SK-N-SH (cell line): Measurements from ENCODE around the gene IRAK4. TPM values are rescaled to one million over a fixed set of nuclear protein-coding genes. Genes with fewer than 3 reads are reported as not detected.

Experiments
- CTCF ChIA-PET: fragments of 300-600, 350-600 bp; formaldehyde crosslinking; extraction: SDS; loops from one replicate; lab custom pipeline; 2021; lab: Yijun Ruan, JAX
- POLR2A ChIA-PET: fragments of 350-600 bp; sonication (Branson Sonifier 250); formaldehyde crosslinking; extraction: SDS; loops from one replicate; lab custom pipeline; 2020; ENCODE audit warnings: antibody characterized with exemption, inconsistent platforms; lab: Yijun Ruan, JAX
- DNase-seq: peaks from one replicate; pipeline ENCODE4 v3.0.0; 2012
- H2AFZ ChIP-seq: fragments of 200-600 bp; sonication (generic); 2 replicates; pipeline ENCODE4 v1.8.1; 2016; ENCODE audit warnings: antibody characterized with exemption, mild to moderate bottlenecking, low read depth
- H3F3A ChIP-seq: fragments of 200-600 bp; sonication (generic); replicated peaks from 2 replicates; pipeline ENCODE3; 2016; ENCODE audit warnings: antibody characterized with exemption, mild to moderate bottlenecking; ENCODE audit not compliant: insufficient read depth
- H3K27ac ChIP-seq, 2 experiments: fragments of 200-500 bp in 1 of 2; fragments of 200-600 bp in 1 of 2; sonication (Bioruptor generic) in 1 of 2; sonication (generic), shearing (Covaris generic) in 1 of 2; 2 replicates each; pipeline versions ENCODE4 v1.5.1 to v1.6.1; 2014 to 2016; ENCODE audit warnings: low read depth in 2 of 2, inconsistent platforms in 1 of 2, low read length in 1 of 2, mild to moderate bottlenecking in 1 of 2, mixed read lengths in 1 of 2
- H3K27me3 ChIP-seq: fragments of 200-600 bp; sonication (generic), shearing (Covaris generic); 2 replicates; pipeline ENCODE4 v1.6.1; 2016; ENCODE audit warnings: mixed run types; ENCODE audit not compliant: insufficient read depth
- H3K36me3 ChIP-seq, 2 experiments: fragments of 200-500 bp in 1 of 2; fragments of 200-600 bp in 1 of 2; sonication (Bioruptor generic) in 1 of 2; sonication (generic) in 1 of 2; replicated peaks in 1 of 2; 2 replicates each; pipeline versions ENCODE3 to v1.5.1; 2014 to 2016; ENCODE audit warnings: low read length in 1 of 2, mild to moderate bottlenecking in 1 of 2; ENCODE audit not compliant: insufficient read depth in 2 of 2, control insufficient read depth in 1 of 2
- H3K4me1 ChIP-seq, 2 experiments: fragments of 200-500 bp in 1 of 2; fragments of 200-600 bp in 1 of 2; sonication (Bioruptor generic) in 1 of 2; sonication (generic), shearing (Covaris generic) in 1 of 2; 2 replicates each; pipeline versions ENCODE4 v1.5.1 to v1.6.1; 2014 to 2016; ENCODE audit warnings: low read depth in 1 of 2, low read length in 1 of 2, mixed run types in 1 of 2; ENCODE audit not compliant: insufficient read depth in 2 of 2, control insufficient read depth in 1 of 2
- H3K4me2 ChIP-seq: fragments of 200-600 bp; sonication (generic), shearing (Covaris generic); 2 replicates; pipeline ENCODE4 v1.6.1; 2017; ENCODE audit warnings: mixed run types
- H3K4me3 ChIP-seq, 2 experiments: fragments of 200-500 bp in 1 of 2; fragments of 200-600 bp in 1 of 2; sonication (Bioruptor generic) in 1 of 2; sonication (generic), shearing (Covaris generic) in 1 of 2; 2 replicates each; pipeline versions ENCODE4 v1.5.1 to v1.8.1; 2014 to 2016; ENCODE audit warnings: low read depth in 2 of 2, inconsistent platforms in 1 of 2, low read length in 1 of 2, mild to moderate bottlenecking in 1 of 2, mixed read lengths in 1 of 2, moderate library complexity in 1 of 2
- H3K79me2 ChIP-seq: fragments of 200-600 bp; sonication (generic); 2 replicates; pipeline ENCODE4 v1.8.1; 2017; ENCODE audit warnings: mild to moderate bottlenecking; ENCODE audit not compliant: insufficient read depth
- H3K9ac ChIP-seq: fragments of 200-600 bp; sonication (generic); 2 replicates; pipeline ENCODE4 v1.6.1; 2017; ENCODE audit warnings: mixed run types
- H3K9me2 ChIP-seq: fragments of 200-600 bp; sonication (generic); 2 replicates; pipeline ENCODE4 v1.6.1; 2017; ENCODE audit warnings: mixed run types
- H3K9me3 ChIP-seq: fragments of 200-600 bp; sonication (generic); 2 replicates; pipeline ENCODE4 v1.6.1; 2017; ENCODE audit warnings: mixed run types, mild to moderate bottlenecking, moderate library complexity
- H4K20me1 ChIP-seq: fragments of 200-600 bp; sonication (generic); 2 replicates; pipeline ENCODE4 v1.6.1; 2017; ENCODE audit warnings: mild to moderate bottlenecking, mixed run types; ENCODE audit not compliant: insufficient read depth
- ELF1 ChIP-seq: IDR thresholded peaks from 2 replicates; pipeline ENCODE4 v1.4.0; 2012
- GABPA ChIP-seq: IDR thresholded peaks from 2 replicates; pipeline ENCODE4 v1.4.0; 2012; ENCODE audit warnings: low read depth, mild to moderate bottlenecking
- MAX ChIP-seq: IDR thresholded peaks from 2 replicates; pipeline ENCODE4 v1.4.0; 2012; ENCODE audit warnings: low read depth
- MXI1 ChIP-seq: IDR thresholded peaks from 2 replicates; pipeline ENCODE4 v1.6.1; 2012; ENCODE audit warnings: mild to moderate bottlenecking, low read depth, low read length, improper control_type of control experiment
- NFIC ChIP-seq: IDR thresholded peaks from 2 replicates; pipeline ENCODE4 v1.4.0; 2012; ENCODE audit warnings: borderline replicate concordance
- NRF1 ChIP-seq: IDR thresholded peaks from 2 replicates; pipeline ENCODE4 v1.6.1; 2012; ENCODE audit warnings: low read depth, mild to moderate bottlenecking, low read length
- PBX3 ChIP-seq: IDR thresholded peaks from 2 replicates; pipeline ENCODE4; 2012
- POLR2AphosphoS5 ChIP-seq: IDR thresholded peaks from 2 replicates; pipeline ENCODE4 v1.6.1; 2012; ENCODE audit warnings: low read depth, low read length
- REST ChIP-seq: IDR thresholded peaks from 2 replicates; pipeline ENCODE4 v1.6.1; 2012; ENCODE audit warnings: mild to moderate bottlenecking, low read depth, low read length, moderate library complexity
- SIN3A ChIP-seq: IDR thresholded peaks from 2 replicates; pipeline ENCODE4 v1.6.1; 2012; ENCODE audit warnings: low read depth, mild to moderate bottlenecking, low read length, moderate library complexity, borderline replicate concordance
- TAF1 ChIP-seq: IDR thresholded peaks from 2 replicates; pipeline ENCODE4 v1.6.1; 2012; ENCODE audit warnings: low read depth, mild to moderate bottlenecking, low read length, moderate library complexity, borderline replicate concordance
- TCF12 ChIP-seq: IDR thresholded peaks from 2 replicates; pipeline ENCODE4 v1.4.0; 2012
- USF1 ChIP-seq: IDR thresholded peaks from 2 replicates; pipeline ENCODE4 v1.4.0; 2012; ENCODE audit warnings: low read depth, borderline replicate concordance
- YY1 ChIP-seq: IDR thresholded peaks from 2 replicates; pipeline ENCODE4 v1.4.0; 2012; ENCODE audit warnings: low read depth, mild to moderate bottlenecking
- WGBS: methylation state at CpG from one replicate; pipeline ENCODE4 v1.1.6; 2017; ENCODE audit warnings: low lambda C conversion rate; 5-methylcytosine and 5-hydroxymethylcytosine counted together
- polyA plus RNA-seq, 3 experiments: library from polyadenylated mRNA; depleted of rRNA; stranded (reverse); fragments of >200 nt; gene quantifications; 2 replicates each; pipeline ENCODE4 v1.2.3, GENCODE V29; 2012
- TF ChIP-seq, protein P1 (sequence below): fragments of 150-350 bp; IDR thresholded peaks from 2 replicates; pipeline ENCODE4 v1.6.1; 2017; ENCODE audit warnings: antibody characterized with exemption, low read length, low read depth, borderline replicate concordance
- TF ChIP-seq, protein P2 (sequence below): fragments of 200-600 bp; sonication (generic); IDR thresholded peaks from 2 replicates; pipeline ENCODE4 v1.6.1; 2017; ENCODE audit warnings: antibody characterized with exemption, mild to moderate bottlenecking, moderate library complexity
- TF ChIP-seq, protein P3 (sequence below): IDR thresholded peaks from 2 replicates; pipeline ENCODE4 v1.4.0; 2012; ENCODE audit warnings: low read depth, borderline replicate concordance
- TF ChIP-seq, protein P4 (sequence below): fragments of 150-350 bp; IDR thresholded peaks from 2 replicates; pipeline ENCODE4 v1.6.1; 2016; ENCODE audit warnings: mild to moderate bottlenecking, low read depth, low read length

IRAK4 gene
- polyA plus RNA-seq, 1 of the 3 experiments (the other 2 are of a cell fraction), result 5.1 TPM

DNA sequence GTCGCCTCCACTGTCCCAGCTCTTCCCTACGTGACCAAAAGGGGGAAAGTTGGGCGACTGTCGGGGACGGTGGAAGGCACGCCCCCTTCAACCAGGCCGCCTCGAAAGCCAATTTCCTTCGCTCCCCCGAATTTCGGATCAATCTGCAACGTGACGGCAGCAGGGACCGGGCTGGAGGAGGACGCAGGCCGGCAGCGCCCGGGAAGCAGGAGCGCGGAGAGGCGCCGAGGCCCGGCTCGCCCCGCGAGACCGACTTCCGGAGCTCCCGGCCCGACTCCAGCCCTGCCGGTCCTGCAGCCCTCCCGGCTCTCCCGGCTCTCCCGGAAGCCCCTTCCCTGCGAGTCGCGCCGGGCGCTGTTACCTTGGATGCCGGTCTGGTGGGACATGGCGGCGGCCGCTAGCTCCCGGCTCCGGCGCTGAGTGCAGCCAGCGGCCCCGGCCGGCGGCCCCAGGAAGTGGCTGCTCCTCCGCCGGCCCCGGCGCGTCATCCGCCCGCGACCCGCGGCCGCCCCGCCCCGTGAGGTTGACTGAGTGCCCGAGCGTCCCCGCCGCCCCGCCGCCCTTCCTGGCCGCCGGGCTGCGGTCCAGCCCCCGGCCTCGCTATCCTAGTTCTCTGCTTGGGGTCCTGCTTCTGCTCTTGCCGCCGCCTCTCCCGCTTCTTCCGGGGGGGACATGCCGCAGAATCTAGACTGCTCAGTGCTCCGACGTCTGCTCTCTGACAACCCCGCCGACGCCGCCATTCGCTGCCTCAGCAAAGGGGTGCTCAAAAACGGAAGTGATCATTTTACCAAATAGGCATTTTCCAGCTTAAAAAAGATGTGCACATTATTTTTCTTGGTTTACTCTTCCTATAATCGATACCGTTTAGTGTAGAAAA, 47.3 kb downstream of the IRAK4 start, which contains the start of gene TWF1:
TWF1 (minus strand) TSS at position 458 of the 877 bp plus-strand sequence; CDS start at position 386, 72 bp downstream.
- H3K27me3 ChIP-seq, result no peaks in the 10 kb centered on the region
- H3K79me2 ChIP-seq, result peaks cover 46% of the 10 kb centered on the region
- peak within 1 kb of the TSS; percentile 76 for H3K4me2 ChIP-seq
- H3K4me1 ChIP-seq, result peaks cover 0 to 11% of the 10 kb centered on the region in 2 experiments; a peak in 2 of 4 replicates
- H3F3A ChIP-seq, result peaks cover 3% of the 10 kb centered on the region
- H3K9ac ChIP-seq, result peak within 1 kb of the TSS; percentile 93
- H3K9me2 ChIP-seq, result no peaks in the 10 kb centered on the region
- WGBS, result 2% methylated on average over 28 of the region's 89 CpGs
- peak within 1 kb of the TSS; percentile 95 to 98 for H3K27ac ChIP-seq
- ChIA-PET POLR2A (interaction anchor here (0.8 to 2.5 kb wide), 7 partner anchors 12 to 77 kb away, joined by 3 to 16 read pairs (median 3); partner anchors contain the start of gene TMEM117), CTCF (interaction anchor here (0.7 to 2.7 kb wide), 12 partner anchors 9 to 1391 kb away, joined by 3 to 22 read pairs (median 5); partner anchors contain the start of gene TMEM117)
- no peaks in the 10 kb centered on the region for H3K9me3 ChIP-seq
- H2AFZ ChIP-seq, result peak within 1 kb of the TSS; percentile 91
- H4K20me1 ChIP-seq, result peaks cover 18% of the 10 kb centered on the region
- peaks cover 31% of the 10 kb centered on the region in 2 experiments for H3K36me3 ChIP-seq
- H3K4me3 ChIP-seq, result peak within 1 kb of the TSS; percentile 94 to 96
- DNase-seq, result peak; percentile 95
- TF ChIP-seq TCF12, result no peak
- TF ChIP-seq USF1, result no peak
- no peak for TF ChIP-seq REST
- TF ChIP-seq NRF1, result no peak
- TF ChIP-seq TAF1, result peak; percentile 34; the same call in 1 of the 2 replicates
- TF ChIP-seq GABPA, result peak; percentile 54
- TF ChIP-seq NFIC, result peak; percentile 8; the same call in 1 of the 2 replicates
- TF ChIP-seq PBX3, result 0 out of 2 replicates have a peak, but pooled peaks have one; percentile 12
- TF ChIP-seq, protein P1, sequence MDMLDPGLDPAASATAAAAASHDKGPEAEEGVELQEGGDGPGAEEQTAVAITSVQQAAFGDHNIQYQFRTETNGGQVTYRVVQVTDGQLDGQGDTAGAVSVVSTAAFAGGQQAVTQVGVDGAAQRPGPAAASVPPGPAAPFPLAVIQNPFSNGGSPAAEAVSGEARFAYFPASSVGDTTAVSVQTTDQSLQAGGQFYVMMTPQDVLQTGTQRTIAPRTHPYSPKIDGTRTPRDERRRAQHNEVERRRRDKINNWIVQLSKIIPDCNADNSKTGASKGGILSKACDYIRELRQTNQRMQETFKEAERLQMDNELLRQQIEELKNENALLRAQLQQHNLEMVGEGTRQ, result no peak
- 0 out of 2 replicates have a peak, but pooled peaks have one; percentile 59 for TF ChIP-seq SIN3A
- TF ChIP-seq POLR2AphosphoS5, result peak; percentile 86; the same call in 1 of the 2 replicates
- peak; percentile 69 for TF ChIP-seq MXI1
- TF ChIP-seq ELF1, result peak; percentile 70
- TF ChIP-seq YY1, result peak; percentile 77
- TF ChIP-seq, protein P2, sequence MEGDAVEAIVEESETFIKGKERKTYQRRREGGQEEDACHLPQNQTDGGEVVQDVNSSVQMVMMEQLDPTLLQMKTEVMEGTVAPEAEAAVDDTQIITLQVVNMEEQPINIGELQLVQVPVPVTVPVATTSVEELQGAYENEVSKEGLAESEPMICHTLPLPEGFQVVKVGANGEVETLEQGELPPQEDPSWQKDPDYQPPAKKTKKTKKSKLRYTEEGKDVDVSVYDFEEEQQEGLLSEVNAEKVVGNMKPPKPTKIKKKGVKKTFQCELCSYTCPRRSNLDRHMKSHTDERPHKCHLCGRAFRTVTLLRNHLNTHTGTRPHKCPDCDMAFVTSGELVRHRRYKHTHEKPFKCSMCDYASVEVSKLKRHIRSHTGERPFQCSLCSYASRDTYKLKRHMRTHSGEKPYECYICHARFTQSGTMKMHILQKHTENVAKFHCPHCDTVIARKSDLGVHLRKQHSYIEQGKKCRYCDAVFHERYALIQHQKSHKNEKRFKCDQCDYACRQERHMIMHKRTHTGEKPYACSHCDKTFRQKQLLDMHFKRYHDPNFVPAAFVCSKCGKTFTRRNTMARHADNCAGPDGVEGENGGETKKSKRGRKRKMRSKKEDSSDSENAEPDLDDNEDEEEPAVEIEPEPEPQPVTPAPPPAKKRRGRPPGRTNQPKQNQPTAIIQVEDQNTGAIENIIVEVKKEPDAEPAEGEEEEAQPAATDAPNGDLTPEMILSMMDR, result peak; percentile 43
- TF ChIP-seq, protein P3, sequence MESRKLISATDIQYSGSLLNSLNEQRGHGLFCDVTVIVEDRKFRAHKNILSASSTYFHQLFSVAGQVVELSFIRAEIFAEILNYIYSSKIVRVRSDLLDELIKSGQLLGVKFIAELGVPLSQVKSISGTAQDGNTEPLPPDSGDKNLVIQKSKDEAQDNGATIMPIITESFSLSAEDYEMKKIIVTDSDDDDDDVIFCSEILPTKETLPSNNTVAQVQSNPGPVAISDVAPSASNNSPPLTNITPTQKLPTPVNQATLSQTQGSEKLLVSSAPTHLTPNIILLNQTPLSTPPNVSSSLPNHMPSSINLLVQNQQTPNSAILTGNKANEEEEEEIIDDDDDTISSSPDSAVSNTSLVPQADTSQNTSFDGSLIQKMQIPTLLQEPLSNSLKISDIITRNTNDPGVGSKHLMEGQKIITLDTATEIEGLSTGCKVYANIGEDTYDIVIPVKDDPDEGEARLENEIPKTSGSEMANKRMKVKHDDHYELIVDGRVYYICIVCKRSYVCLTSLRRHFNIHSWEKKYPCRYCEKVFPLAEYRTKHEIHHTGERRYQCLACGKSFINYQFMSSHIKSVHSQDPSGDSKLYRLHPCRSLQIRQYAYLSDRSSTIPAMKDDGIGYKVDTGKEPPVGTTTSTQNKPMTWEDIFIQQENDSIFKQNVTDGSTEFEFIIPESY, result no peak
- TF ChIP-seq, protein P4, sequence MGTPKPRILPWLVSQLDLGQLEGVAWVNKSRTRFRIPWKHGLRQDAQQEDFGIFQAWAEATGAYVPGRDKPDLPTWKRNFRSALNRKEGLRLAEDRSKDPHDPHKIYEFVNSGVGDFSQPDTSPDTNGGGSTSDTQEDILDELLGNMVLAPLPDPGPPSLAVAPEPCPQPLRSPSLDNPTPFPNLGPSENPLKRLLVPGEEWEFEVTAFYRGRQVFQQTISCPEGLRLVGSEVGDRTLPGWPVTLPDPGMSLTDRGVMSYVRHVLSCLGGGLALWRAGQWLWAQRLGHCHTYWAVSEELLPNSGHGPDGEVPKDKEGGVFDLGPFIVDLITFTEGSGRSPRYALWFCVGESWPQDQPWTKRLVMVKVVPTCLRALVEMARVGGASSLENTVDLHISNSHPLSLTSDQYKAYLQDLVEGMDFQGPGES, result no peak
- TF ChIP-seq MAX, result peak; percentile 47; the same call in 1 of the 2 replicates
